ENCODE data around the gene GPR85.
"Not testable (repeated sequence)": the region's sequence is repeated elsewhere in the genome, so short reads cannot be mapped to it uniquely, and the experiment has no call there.

Gene GPR85

GRCh38 chr7:113083816-113084495, 2.7 kb downstream of the GPR85 start:
- no peak for DNase-seq

GRCh38 chr7:113083132-113083815, 3.4 kb downstream of the GPR85 start:
- no peak for DNase-seq

GRCh38 chr7:113078331-113078730, 8.3 kb downstream of the GPR85 start:
- no peak for DNase-seq

GRCh38 chr7:113076703-113077102, 9.9 kb downstream of the GPR85 start:
- no peak for DNase-seq

DNA sequence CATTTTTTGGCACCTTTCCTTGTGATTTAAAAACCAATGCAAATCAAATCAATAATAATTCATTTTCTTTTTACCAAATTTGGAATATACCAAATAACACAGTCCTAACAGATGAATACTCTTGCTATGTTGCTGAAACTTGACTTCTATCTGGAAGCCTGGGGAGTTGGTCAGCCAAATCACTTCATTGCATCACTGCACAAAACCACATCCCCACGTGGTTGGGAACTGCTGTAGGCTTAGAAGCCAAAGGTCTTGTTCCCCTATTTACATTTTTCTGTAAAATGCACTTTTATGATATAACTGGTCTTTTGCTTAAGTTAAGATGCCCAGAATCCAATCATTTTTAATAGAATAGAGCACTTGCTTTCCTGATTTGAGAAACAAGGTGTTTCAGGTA, 15.2 kb downstream of the GPR85 start:
- no peak for DNase-seq

- DNase-seq: no peak
Measured at GRCh38 chr7:113062499-113062898, 24.1 kb downstream of the GPR85 start.

GRCh38 chr7:113060100-113060499, 26.5 kb downstream of the GPR85 start:
- DNase-seq: no peak

DNA sequence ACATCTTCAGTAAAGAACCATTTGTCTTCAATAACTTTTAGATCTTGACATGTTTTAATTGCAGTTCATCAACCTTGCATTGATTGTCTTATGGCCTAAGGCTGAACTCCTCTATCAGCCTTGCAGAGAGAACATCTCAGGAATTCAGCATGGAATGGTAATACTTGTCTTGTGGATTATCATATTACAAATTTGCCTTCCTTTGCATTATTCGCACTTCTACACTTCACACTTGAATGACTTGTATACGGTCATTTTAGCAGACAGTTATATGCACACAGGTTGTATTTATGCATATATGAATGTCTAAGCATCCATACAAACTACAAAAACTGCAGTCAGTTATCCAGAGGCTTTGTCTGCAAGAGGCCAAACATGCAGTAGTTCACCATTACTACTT, 31.7 kb downstream of the GPR85 start:
- DNase-seq: no peak

GRCh38 chr7:113054272-113054671, 32.4 kb downstream of the GPR85 start:
- DNase-seq: not testable (repeated sequence)

- DNase-seq: not testable (repeated sequence)
Measured at GRCh38 chr7:113049221-113049620, 37.4 kb downstream of the GPR85 start.

GRCh38 chr7:113046453-113046852, 40.2 kb downstream of the GPR85 start:
- DNase-seq: no peak

- no peak for DNase-seq
Measured at GRCh38 chr7:113045379-113045778, 41.2 kb downstream of the GPR85 start.

GRCh38 chr7:113044394-113044793, 42.2 kb downstream of the GPR85 start:
- no peak for DNase-seq

DNA sequence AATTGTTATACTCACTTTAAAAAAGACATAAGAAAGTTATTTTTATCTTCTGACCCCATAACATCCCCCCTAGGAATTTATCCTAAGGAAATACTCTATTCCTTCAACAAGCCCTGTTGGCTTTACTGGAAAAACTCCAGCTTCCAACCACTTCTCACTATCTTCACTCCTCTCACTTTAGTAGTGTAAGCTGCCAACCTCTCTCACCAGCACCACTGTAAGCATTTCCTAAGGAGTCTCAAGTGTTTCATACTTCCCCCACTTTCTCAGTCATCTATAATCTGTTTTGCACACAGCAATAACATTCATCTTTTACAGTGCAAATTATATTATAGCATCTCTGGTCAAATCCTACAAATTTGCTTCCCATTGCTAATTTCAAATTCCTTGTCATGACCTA, 45.8 kb downstream of the GPR85 start:
- DNase-seq: no peak

DNA sequence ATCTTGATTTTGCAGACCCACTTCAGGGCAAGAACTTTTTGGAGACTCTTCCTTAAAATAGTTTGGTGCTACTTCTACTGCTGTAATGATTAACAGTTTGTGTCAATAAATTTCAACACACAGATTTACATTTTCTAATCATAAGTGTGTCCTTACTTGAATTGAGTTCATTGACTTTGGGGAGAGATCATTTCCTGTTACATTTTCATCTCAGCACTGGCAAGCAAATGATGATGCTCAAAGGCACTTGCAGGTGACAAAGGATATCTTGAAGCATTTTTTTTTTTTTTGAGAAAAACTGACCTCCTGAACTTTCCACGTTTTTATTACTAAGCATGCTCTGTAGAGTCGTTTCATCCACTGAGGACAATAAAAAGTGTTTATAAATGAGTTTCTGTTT, 52.7 kb downstream of the GPR85 start:
- DNase-seq: no peak
